ENCODE measurements around the gene NIBAN1.
"Not testable (repeated sequence)": the region's sequence is repeated elsewhere in the genome, so short reads cannot be mapped to it uniquely, and the experiment has no call there.

Gene NIBAN1

DNA sequence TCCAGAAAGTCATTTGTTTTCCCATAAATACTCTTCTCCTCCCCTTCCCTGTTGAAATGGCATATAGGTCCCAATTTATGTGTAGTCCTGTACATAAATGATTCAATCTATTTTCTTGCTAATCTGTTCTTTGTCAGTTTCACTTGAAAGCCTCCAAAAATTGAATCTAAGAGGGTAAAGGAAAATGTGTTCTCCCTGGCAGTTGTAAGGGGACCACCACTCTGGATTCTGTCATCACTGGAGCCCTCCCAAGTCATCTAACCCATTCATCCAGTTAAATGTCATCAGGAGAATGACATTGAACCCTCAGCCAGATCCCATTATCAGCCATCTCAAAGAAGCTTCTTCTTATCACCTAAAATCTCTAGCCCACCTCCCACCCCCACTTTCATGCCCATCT is 36.1 kb upstream of the NIBAN1 start:
- no peak overlapping the region for H3K4me3 ChIP-seq (ENCODE audit: low read length)
- TF ChIP-seq EZH2phosphoT487 (IDR thresholded peaks at IDR 0.05; ENCODE audit: low read length) = no peak
- TF ChIP-seq, protein P1, sequence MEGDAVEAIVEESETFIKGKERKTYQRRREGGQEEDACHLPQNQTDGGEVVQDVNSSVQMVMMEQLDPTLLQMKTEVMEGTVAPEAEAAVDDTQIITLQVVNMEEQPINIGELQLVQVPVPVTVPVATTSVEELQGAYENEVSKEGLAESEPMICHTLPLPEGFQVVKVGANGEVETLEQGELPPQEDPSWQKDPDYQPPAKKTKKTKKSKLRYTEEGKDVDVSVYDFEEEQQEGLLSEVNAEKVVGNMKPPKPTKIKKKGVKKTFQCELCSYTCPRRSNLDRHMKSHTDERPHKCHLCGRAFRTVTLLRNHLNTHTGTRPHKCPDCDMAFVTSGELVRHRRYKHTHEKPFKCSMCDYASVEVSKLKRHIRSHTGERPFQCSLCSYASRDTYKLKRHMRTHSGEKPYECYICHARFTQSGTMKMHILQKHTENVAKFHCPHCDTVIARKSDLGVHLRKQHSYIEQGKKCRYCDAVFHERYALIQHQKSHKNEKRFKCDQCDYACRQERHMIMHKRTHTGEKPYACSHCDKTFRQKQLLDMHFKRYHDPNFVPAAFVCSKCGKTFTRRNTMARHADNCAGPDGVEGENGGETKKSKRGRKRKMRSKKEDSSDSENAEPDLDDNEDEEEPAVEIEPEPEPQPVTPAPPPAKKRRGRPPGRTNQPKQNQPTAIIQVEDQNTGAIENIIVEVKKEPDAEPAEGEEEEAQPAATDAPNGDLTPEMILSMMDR (IDR thresholded peaks at IDR 0.05; ENCODE audit: low read length) = no peak
- no peak for TF ChIP-seq EZH2 (optimal IDR thresholded peaks at IDR 0.05; ENCODE audit: low read depth, low read length)
- no peaks in the 10 kb centered on the region for H4K20me1 ChIP-seq (ENCODE audit: insufficient read depth, low read length)
- H3K4me1 ChIP-seq (ENCODE audit: low read length) = no peaks in the 10 kb centered on the region
- no peak overlapping the region for H2AFZ ChIP-seq (ENCODE audit: low read length)
- H3K9ac ChIP-seq (ENCODE audit: low read length) = no peak overlapping the region
- no peaks in the 10 kb centered on the region for H3K27me3 ChIP-seq (replicated peaks; ENCODE audit: insufficient read depth, low read length)
- no peaks in the 10 kb centered on the region for H3K36me3 ChIP-seq (replicated peaks; ENCODE audit: insufficient read depth, low read length)
- no peaks in the 10 kb centered on the region for H3K79me2 ChIP-seq (ENCODE audit: low read length)
- DNase-seq = no peak
- no peaks in the 10 kb centered on the region for H3K9me3 ChIP-seq (replicated peaks; ENCODE audit: insufficient read depth, low read length)
- no peak overlapping the region for H3K27ac ChIP-seq (ENCODE audit: low read length)
- no peaks in the 10 kb centered on the region for H3F3A ChIP-seq (ENCODE audit: insufficient read depth, low read length)
- no peak overlapping the region for H3K4me2 ChIP-seq (ENCODE audit: low read depth, low read length)
- no peaks in the 10 kb centered on the region for H3K9me2 ChIP-seq (replicated peaks; ENCODE audit: insufficient read depth, low read length)

GRCh38 chr1:185008838-185009237 is 34.5 kb upstream of the NIBAN1 start:
- DNase-seq = no peak
- Histone ChIP-seq H3K4me3 (ENCODE audit: low read length) (no peak overlapping the region), H3K9ac (ENCODE audit: low read length) (no peak overlapping the region), H3K36me3 (replicated peaks; ENCODE audit: insufficient read depth, low read length) (no peaks in the 10 kb centered on the region), H3K27me3 (replicated peaks; ENCODE audit: insufficient read depth, low read length) (no peaks in the 10 kb centered on the region), H3K4me1 (ENCODE audit: low read length) (no peaks in the 10 kb centered on the region), H3F3A (ENCODE audit: insufficient read depth, low read length) (no peaks in the 10 kb centered on the region), H3K9me2 (replicated peaks; ENCODE audit: insufficient read depth, low read length) (no peaks in the 10 kb centered on the region), H3K4me2 (ENCODE audit: low read depth, low read length) (no peak overlapping the region), H4K20me1 (ENCODE audit: insufficient read depth, low read length) (no peaks in the 10 kb centered on the region), H2AFZ (ENCODE audit: low read length) (no peak overlapping the region), H3K27ac (ENCODE audit: low read length) (no peak overlapping the region), H3K9me3 (replicated peaks; ENCODE audit: insufficient read depth, low read length) (no peaks in the 10 kb centered on the region), H3K79me2 (ENCODE audit: low read length) (no peaks in the 10 kb centered on the region)
- TF ChIP-seq, protein P1 (IDR thresholded peaks at IDR 0.05; ENCODE audit: low read length) = no peak
- no peak for TF ChIP-seq EZH2phosphoT487 (IDR thresholded peaks at IDR 0.05; ENCODE audit: low read length)
- TF ChIP-seq EZH2 (optimal IDR thresholded peaks at IDR 0.05; ENCODE audit: low read depth, low read length) = no peak

GRCh38 chr1:185001312-185001880 is 27.1 kb upstream of the NIBAN1 start:
- H3K9me2 ChIP-seq (replicated peaks; ENCODE audit: insufficient read depth, low read length); H3F3A ChIP-seq (ENCODE audit: insufficient read depth, low read length); H3K36me3 ChIP-seq (replicated peaks; ENCODE audit: insufficient read depth, low read length); H2AFZ ChIP-seq (ENCODE audit: low read length); H3K79me2 ChIP-seq (ENCODE audit: low read length); H3K9me3 ChIP-seq (replicated peaks; ENCODE audit: insufficient read depth, low read length); H3K4me2 ChIP-seq (ENCODE audit: low read depth, low read length); H3K4me1 ChIP-seq (ENCODE audit: low read length); H3K9ac ChIP-seq (ENCODE audit: low read length); H3K4me3 ChIP-seq (ENCODE audit: low read length); DNase-seq; H4K20me1 ChIP-seq (ENCODE audit: insufficient read depth, low read length); H3K27ac ChIP-seq (ENCODE audit: low read length); H3K27me3 ChIP-seq (replicated peaks; ENCODE audit: insufficient read depth, low read length): not testable (repeated sequence)

- H2AFZ ChIP-seq (ENCODE audit: low read length); H3K79me2 ChIP-seq (ENCODE audit: low read length): not testable (repeated sequence)
These were observed 25.7 kb upstream of the NIBAN1 start for GRCh38 chr1:184999974-185000373.

More at GRCh38 chr1:184999974-185000373, 25.7 kb upstream of the NIBAN1 start:
- H3K27me3 ChIP-seq (replicated peaks; ENCODE audit: insufficient read depth, low read length); H3K9me3 ChIP-seq (replicated peaks; ENCODE audit: insufficient read depth, low read length); H3K36me3 ChIP-seq (replicated peaks; ENCODE audit: insufficient read depth, low read length); H3K4me2 ChIP-seq (ENCODE audit: low read depth, low read length); H3K9ac ChIP-seq (ENCODE audit: low read length); H4K20me1 ChIP-seq (ENCODE audit: insufficient read depth, low read length); H3K4me3 ChIP-seq (ENCODE audit: low read length); H3K9me2 ChIP-seq (replicated peaks; ENCODE audit: insufficient read depth, low read length); H3K4me1 ChIP-seq (ENCODE audit: low read length); H3K27ac ChIP-seq (ENCODE audit: low read length); DNase-seq; H3F3A ChIP-seq (ENCODE audit: insufficient read depth, low read length): not testable (repeated sequence)

Measured in MM.1S (cell line).